Activated CD4-positive, alpha-beta T cell treated with anti-CD3 and anti-CD28 coated beads for 48 hours (primary cell): ENCODE data around the gene TBC1D2.
"Not testable (repeated sequence)": the region's sequence is repeated elsewhere in the genome, so short reads cannot be mapped to it uniquely, and the experiment has no call there.

Experiments
- DNase-seq: peaks from one replicate; pipeline ENCODE4 v3.0.0-alpha.2; 2020

TBC1D2 gene, protein sequence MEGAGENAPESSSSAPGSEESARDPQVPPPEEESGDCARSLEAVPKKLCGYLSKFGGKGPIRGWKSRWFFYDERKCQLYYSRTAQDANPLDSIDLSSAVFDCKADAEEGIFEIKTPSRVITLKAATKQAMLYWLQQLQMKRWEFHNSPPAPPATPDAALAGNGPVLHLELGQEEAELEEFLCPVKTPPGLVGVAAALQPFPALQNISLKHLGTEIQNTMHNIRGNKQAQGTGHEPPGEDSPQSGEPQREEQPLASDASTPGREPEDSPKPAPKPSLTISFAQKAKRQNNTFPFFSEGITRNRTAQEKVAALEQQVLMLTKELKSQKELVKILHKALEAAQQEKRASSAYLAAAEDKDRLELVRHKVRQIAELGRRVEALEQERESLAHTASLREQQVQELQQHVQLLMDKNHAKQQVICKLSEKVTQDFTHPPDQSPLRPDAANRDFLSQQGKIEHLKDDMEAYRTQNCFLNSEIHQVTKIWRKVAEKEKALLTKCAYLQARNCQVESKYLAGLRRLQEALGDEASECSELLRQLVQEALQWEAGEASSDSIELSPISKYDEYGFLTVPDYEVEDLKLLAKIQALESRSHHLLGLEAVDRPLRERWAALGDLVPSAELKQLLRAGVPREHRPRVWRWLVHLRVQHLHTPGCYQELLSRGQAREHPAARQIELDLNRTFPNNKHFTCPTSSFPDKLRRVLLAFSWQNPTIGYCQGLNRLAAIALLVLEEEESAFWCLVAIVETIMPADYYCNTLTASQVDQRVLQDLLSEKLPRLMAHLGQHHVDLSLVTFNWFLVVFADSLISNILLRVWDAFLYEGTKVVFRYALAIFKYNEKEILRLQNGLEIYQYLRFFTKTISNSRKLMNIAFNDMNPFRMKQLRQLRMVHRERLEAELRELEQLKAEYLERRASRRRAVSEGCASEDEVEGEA

DNA sequence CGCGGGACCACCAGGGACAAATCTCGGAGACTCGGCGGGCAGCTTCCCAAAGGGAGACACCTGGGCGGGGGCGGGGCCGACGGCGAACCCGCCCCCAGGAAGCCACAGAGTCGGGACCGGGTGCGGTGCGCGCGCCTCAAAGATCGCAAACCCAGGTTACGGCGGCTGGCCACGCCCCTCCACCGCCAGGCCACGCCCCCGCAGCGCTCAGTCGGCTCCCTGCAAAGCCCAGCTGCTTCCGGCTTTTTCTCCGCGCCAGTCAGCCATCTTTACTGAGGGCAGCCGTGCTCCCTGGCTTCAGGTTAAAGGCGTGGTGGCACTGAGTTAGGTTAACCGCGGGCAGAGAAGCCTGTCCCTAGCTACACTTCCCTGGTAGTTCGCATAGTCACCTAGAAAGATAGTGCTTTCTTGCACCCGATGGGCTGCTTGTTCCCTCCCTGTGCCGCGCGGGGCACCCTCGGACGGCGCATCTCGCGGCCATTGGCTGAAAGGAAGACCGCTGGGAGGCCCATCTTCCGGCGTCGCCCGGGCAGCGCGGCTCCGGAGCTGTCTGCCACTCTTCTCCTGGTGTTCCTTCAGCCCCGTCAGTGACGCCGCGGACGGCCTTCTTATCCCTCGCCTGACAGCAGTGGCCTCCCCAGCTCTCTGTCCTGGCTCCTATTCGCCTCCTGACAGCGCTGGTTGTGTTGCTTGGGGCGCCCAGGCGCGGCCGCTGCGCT is at the start of gene TBC1D2:
Gene TBC1D2 (minus strand): TSS at position 72 of the 719 bp plus-strand sequence. CDS start 108 bp downstream, outside the sequence.
- DNase-seq = peak; percentile 98

- DNase-seq = no peak
Observed at GRCh38 chr9:98304381-98304780, 48.9 kb upstream of the TBC1D2 start.

GRCh38 chr9:98303633-98304125 is 48.2 kb upstream of the TBC1D2 start:
- DNase-seq = no peak

- no peak for DNase-seq
Observed at GRCh38 chr9:98302938-98303632, 47.6 kb upstream of the TBC1D2 start.

- DNase-seq = no peak
Observed at GRCh38 chr9:98302150-98302549, 46.7 kb upstream of the TBC1D2 start.

DNA sequence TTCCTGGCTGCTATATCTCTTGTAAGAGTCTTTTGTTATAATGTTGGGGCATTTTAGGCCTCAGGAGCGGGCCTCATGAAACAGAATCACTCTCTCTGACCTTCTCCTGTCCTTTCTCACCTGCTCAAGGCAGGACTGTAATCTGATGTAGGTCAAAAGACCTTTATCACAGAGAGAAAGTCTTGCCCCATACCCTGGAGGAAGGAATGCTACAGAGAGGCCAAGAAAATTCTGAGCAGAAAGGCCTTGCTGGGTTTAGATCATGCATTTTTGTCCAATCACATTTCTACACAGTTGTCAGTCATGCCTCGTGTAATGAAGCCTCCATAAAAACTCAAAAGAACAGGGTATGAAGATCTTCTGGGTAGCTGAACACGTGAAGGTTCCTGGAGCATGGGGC is 45.2 kb upstream of the TBC1D2 start:
- DNase-seq = no peak

- no peak for DNase-seq
Observed at GRCh38 chr9:98298476-98298875, 43.0 kb upstream of the TBC1D2 start.

GRCh38 chr9:98295824-98296223 is 40.4 kb upstream of the TBC1D2 start:
- DNase-seq = no peak

- DNase-seq = no peak
Observed at GRCh38 chr9:98291820-98292219, 36.4 kb upstream of the TBC1D2 start.

- DNase-seq = no peak
Observed at GRCh38 chr9:98290411-98290810, 35.0 kb upstream of the TBC1D2 start.

GRCh38 chr9:98289614-98290201 is 34.3 kb upstream of the TBC1D2 start:
- no peak for DNase-seq

DNA sequence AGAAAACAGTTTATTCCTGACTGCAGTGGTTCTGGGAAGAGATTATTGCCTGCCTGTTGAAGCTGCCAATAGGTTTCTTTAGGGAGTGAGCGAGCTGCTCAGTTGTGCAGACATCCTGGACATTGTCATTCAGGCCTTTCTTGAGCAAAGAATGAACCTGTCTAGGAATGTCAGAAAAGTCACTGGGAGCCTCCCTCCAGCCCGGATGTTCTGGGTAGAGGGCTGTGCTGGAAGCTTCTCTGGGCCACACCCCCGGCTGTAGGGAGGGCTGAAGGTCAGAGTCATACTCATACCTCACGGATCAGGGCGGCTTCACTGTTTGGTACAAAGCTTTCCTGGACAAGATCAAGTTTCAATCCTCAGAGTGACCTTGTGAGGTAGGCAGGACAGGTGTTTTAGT is 33.4 kb upstream of the TBC1D2 start:
- no peak for DNase-seq

DNA sequence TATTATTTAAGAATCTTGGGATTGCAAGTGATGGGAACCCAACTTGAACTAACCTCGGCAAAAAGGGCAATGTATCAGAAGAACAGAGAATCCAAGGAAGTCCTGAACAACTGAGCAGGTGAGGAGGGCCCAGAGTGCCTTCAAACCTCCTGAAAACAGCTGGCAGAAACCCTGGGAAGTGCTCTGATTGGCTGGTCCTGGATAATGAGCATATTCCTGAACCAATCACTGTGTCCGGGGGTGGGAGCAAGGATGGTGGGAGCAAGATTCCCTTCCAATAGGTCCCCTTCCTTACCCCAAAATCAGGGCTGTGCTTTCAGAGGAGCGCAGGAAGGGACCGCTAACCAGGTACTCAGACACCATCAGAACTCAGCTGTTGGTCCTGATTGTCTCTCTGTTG is 31.9 kb upstream of the TBC1D2 start:
- DNase-seq = no peak

- DNase-seq = no peak
Observed at GRCh38 chr9:98285446-98285845, 30.0 kb upstream of the TBC1D2 start.

DNA sequence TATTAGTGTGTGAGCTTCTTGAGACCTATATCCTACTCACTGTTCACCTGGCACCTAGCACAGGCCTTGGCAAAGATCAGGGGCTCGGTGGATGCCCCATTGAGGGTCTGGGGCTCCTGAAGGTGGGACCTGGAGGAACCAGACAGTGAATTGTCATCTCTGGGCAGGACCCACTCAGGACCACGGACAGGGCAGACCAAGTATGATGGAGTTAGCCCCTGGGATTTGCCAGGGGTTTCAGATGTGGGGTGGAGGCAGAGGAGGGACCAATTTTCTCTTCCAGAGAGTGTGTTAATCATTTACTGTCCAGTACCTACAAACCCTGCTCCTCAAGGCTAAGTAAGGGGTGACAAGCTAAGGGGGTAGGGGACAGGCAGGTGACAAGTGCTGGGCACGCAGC is 29.3 kb upstream of the TBC1D2 start:
- DNase-seq = no peak

- DNase-seq = not testable (repeated sequence)
Observed at GRCh38 chr9:98283143-98283542, 27.7 kb upstream of the TBC1D2 start.

DNA sequence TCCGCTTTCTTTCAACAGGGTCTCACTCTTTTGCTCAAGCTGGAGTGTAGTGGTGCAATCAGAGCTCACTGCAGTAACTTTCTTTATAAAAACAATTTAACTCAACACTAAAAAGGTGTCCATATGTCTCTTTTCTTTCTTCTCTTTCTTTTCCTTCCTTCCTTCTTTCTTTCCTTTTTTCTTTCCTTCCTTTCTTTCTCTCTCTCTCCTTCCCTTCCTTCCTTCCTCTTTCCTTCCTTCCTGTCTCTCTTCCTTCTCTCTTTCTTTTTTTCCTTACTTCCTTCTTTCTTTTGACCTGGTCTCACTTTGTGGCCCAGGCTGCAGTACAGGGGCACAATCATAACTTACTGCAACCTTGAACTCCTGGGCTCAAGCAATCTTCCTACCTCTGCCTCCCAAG is 25.8 kb upstream of the TBC1D2 start:
- DNase-seq = no peak

- no peak for DNase-seq
Observed at GRCh38 chr9:98280574-98280973, 25.1 kb upstream of the TBC1D2 start.

- no peak for DNase-seq
Observed at GRCh38 chr9:98280162-98280561, 24.7 kb upstream of the TBC1D2 start.

GRCh38 chr9:98276907-98277469 is 21.5 kb upstream of the TBC1D2 start:
- no peak for DNase-seq

DNA sequence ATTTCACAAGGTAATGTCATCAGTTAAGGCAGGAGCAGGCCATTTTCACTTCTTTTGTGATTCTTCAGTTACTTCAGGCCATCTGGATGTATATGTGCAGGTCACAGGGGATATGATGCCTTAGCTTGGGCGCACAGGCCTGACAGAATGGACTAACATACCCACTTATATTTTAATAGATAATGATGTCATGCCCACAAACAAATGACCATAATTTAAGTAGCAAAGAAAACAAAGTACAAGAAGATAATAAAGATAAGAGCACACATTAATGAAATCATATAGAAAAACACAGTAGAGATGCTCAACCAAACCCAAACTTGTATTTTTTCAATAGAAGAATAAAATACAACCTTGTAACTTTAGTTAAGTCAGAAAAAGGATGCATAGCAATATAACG is 19.7 kb upstream of the TBC1D2 start:
- no peak for DNase-seq

- no peak for DNase-seq
Observed at GRCh38 chr9:98272083-98272482, 16.6 kb upstream of the TBC1D2 start.
